Measurements from ENCODE around the gene IFT74.

GRCh38 chr9:27073841-27074728, 117.9 kb downstream of the IFT74 start:
- TF ChIP-seq POLR2A (IDR thresholded peaks at IDR 0.05), result no peak
- TF ChIP-seq, protein P1, sequence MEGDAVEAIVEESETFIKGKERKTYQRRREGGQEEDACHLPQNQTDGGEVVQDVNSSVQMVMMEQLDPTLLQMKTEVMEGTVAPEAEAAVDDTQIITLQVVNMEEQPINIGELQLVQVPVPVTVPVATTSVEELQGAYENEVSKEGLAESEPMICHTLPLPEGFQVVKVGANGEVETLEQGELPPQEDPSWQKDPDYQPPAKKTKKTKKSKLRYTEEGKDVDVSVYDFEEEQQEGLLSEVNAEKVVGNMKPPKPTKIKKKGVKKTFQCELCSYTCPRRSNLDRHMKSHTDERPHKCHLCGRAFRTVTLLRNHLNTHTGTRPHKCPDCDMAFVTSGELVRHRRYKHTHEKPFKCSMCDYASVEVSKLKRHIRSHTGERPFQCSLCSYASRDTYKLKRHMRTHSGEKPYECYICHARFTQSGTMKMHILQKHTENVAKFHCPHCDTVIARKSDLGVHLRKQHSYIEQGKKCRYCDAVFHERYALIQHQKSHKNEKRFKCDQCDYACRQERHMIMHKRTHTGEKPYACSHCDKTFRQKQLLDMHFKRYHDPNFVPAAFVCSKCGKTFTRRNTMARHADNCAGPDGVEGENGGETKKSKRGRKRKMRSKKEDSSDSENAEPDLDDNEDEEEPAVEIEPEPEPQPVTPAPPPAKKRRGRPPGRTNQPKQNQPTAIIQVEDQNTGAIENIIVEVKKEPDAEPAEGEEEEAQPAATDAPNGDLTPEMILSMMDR (IDR thresholded peaks at IDR 0.05), result no peak

Measured in vagina (tissue), 2 donors.